Loucy (cell line): ENCODE results near the gene FN3KRP.

Experiments
- EZH2phosphoT487 ChIP-seq: fragments of 200-600 bp; IDR thresholded peaks from 2 replicates; pipeline ENCODE4 v1.6.1; 2018; ENCODE audit warnings: antibody characterized with exemption, mild to moderate bottlenecking, moderate library complexity, borderline replicate concordance
- TF ChIP-seq, protein P1 (sequence below): fragments of 200-600 bp; sonication (generic); conservative IDR thresholded peaks from 2 replicates; pipeline ENCODE4 v1.5.1; 2014; ENCODE audit warnings: mild to moderate bottlenecking, antibody characterized with exemption, low read length

DNA sequence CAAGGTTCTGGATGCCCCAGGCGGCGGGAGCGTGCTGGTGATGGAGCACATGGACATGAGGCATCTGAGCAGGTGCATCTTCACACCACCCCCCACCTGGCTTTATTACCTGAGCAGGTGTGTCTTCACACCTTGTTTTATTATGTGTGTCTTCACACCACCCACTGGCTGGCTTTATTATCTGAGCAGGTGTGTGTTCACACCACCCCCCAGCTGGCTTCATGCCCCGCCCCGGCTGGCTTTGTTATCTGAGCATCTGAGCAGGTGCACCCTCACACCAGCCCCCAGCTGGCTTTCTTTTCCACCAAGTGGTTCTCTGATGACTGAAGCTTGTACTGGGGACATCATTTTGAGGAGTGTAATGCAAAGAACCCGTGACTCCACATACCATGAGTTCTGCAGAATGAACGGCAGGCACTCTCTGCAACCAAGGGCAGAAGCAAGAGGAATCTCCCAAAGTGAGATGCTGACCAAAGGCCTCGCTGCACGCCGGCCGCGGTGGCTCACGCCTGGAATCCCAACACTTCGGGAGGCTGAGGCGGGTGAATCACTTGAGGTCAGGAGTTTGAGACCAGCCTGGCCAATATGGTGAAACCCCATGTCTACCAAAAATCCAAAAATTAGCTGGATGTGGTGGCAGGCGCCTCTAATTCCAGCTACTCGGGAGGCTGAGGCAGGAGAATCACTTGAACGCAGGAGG lies 2.6 kb downstream of the FN3KRP start:
- TF ChIP-seq, protein P1, sequence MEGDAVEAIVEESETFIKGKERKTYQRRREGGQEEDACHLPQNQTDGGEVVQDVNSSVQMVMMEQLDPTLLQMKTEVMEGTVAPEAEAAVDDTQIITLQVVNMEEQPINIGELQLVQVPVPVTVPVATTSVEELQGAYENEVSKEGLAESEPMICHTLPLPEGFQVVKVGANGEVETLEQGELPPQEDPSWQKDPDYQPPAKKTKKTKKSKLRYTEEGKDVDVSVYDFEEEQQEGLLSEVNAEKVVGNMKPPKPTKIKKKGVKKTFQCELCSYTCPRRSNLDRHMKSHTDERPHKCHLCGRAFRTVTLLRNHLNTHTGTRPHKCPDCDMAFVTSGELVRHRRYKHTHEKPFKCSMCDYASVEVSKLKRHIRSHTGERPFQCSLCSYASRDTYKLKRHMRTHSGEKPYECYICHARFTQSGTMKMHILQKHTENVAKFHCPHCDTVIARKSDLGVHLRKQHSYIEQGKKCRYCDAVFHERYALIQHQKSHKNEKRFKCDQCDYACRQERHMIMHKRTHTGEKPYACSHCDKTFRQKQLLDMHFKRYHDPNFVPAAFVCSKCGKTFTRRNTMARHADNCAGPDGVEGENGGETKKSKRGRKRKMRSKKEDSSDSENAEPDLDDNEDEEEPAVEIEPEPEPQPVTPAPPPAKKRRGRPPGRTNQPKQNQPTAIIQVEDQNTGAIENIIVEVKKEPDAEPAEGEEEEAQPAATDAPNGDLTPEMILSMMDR: no peak
- no peak for TF ChIP-seq EZH2phosphoT487
